PC-9 (cell line): ENCODE measurements around the gene CDK6. TPM values are rescaled to one million over a fixed set of nuclear protein-coding genes. Genes with fewer than 3 reads are reported as not detected.

Experiments
- BruUV-seq: library from RNA; stranded (reverse); fragments of 400-500 nt; replicated peaks from 2 replicates; lab custom pipeline; 2021; lab: Mats Ljungman, UMichigan
- CTCF ChIA-PET: fragments of 300-600 bp; sonication (Branson Sonifier 250); formaldehyde crosslinking; loops from one replicate; lab custom pipeline; 2022; ENCODE audit warnings: antibody characterized with exemption; lab: Charles Lee
- POLR2A ChIA-PET: fragments of 300-600 bp; sonication (Branson Sonifier 250); formaldehyde crosslinking; loops from one replicate; lab custom pipeline; 2022; ENCODE audit warnings: antibody characterized with exemption; ENCODE audit not compliant: unreplicated experiment; lab: Charles Lee
- DNase-seq, 2 experiments: peaks; one replicate each; pipeline versions ENCODE4 v3.0.0 to v3.0.0-alpha.2; 2015 to 2022; ENCODE audit warnings: mixed read lengths in 1 of 2
- H2AFZ ChIP-seq: fragments of 200-600 bp; sonication (generic); 2 replicates; pipeline ENCODE4 v1.8.1; 2017; ENCODE audit warnings: antibody characterized with exemption
- H3F3A ChIP-seq: fragments of 200-600 bp; sonication (generic); 2 replicates; pipeline ENCODE4 v1.8.1; 2017; ENCODE audit warnings: antibody characterized with exemption, mild to moderate bottlenecking, low read depth; ENCODE audit not compliant: insufficient read depth
- H3K27ac ChIP-seq: fragments of 200-600 bp; sonication (generic); 2 replicates; pipeline ENCODE4 v1.6.1; 2016; ENCODE audit warnings: mixed run types
- H3K27me3 ChIP-seq: fragments of 200-600 bp; sonication (generic); 2 replicates; pipeline ENCODE4 v1.6.1; 2016; ENCODE audit warnings: low read depth, mixed run types; ENCODE audit not compliant: insufficient read depth
- H3K36me3 ChIP-seq: fragments of 200-600 bp; sonication (generic); 2 replicates; pipeline ENCODE4 v1.6.1; 2016; ENCODE audit warnings: low read depth, mixed run types
- H3K4me1 ChIP-seq: fragments of 200-600 bp; sonication (generic); replicated peaks from 2 replicates; pipeline ENCODE4 v1.6.1; 2016; ENCODE audit warnings: mixed run types; ENCODE audit not compliant: insufficient read depth
- H3K4me2 ChIP-seq: fragments of 200-600 bp; sonication (generic); 2 replicates; pipeline ENCODE4 v1.6.1; 2017; ENCODE audit warnings: mixed run types
- H3K4me3 ChIP-seq: fragments of 200-600 bp; sonication (generic); 2 replicates; pipeline ENCODE4 v1.6.1; 2016; ENCODE audit warnings: mixed run types
- H3K79me2 ChIP-seq: fragments of 200-600 bp; sonication (generic); 2 replicates; pipeline ENCODE4 v1.6.1; 2017; ENCODE audit warnings: low read depth, mixed run types
- H3K9me2 ChIP-seq: fragments of 200-600 bp; sonication (generic); 2 replicates; pipeline ENCODE4 v1.8.1; 2017; ENCODE audit warnings: mild to moderate bottlenecking; ENCODE audit not compliant: insufficient read depth
- H3K9me3 ChIP-seq: fragments of 200-600 bp; sonication (generic); 2 replicates; pipeline ENCODE4 v1.8.1; 2016; ENCODE audit warnings: low read depth; ENCODE audit not compliant: insufficient read depth
- H4K20me1 ChIP-seq: fragments of 200-600 bp; sonication (generic); 2 replicates; pipeline ENCODE4 v1.8.1; 2017; ENCODE audit not compliant: insufficient read depth
- EZH2 ChIP-seq: fragments of 200-600 bp; sonication (generic); IDR thresholded peaks from 2 replicates; pipeline ENCODE4 v1.8.0; 2017; ENCODE audit warnings: antibody characterized with exemption, low read depth
- intact Hi-C: fragments of 100-400 bp; cut with micrococcal nuclease; formaldehyde crosslinking; loops from one replicate; pipeline ENCODE4 v1.10.0; 2022; ENCODE audit not compliant: unreplicated experiment
- total RNA-seq: library from RNA; stranded (reverse); gene quantifications from 2 replicates; pipeline ENCODE4 v1.2.3, GENCODE V29; 2021
- TF ChIP-seq, protein P1 (sequence below): fragments of 200-600 bp; sonication (generic); conservative IDR thresholded peaks from 2 replicates; pipeline ENCODE4 v1.6.1; 2017; ENCODE audit warnings: mixed run types, antibody characterized with exemption, mild to moderate bottlenecking, moderate library complexity

The CDK6 gene
- total RNA-seq, 1 experiment from 2014 or later: 49.5 TPM

DNA sequence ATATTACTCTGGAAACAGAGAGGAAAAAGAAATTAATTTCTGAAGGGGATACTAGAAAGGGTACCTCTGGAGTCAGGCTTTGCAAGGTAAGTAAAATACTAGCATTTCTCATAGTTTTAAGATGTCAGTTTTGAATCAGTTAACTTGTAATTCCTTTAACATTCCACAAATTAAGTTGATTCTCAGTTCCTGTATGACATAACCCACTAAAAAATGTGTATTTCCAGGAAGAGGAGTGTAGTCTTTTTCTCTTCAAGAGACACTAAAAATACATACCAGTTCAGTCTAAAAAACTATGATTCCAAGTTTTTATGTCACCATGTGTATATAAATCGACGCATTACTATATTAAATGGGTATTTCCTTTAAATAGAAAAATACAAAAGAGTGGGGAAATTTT, 113.2 kb downstream of the CDK6 start:
- TF ChIP-seq EZH2: no peak
- TF ChIP-seq, protein P1, sequence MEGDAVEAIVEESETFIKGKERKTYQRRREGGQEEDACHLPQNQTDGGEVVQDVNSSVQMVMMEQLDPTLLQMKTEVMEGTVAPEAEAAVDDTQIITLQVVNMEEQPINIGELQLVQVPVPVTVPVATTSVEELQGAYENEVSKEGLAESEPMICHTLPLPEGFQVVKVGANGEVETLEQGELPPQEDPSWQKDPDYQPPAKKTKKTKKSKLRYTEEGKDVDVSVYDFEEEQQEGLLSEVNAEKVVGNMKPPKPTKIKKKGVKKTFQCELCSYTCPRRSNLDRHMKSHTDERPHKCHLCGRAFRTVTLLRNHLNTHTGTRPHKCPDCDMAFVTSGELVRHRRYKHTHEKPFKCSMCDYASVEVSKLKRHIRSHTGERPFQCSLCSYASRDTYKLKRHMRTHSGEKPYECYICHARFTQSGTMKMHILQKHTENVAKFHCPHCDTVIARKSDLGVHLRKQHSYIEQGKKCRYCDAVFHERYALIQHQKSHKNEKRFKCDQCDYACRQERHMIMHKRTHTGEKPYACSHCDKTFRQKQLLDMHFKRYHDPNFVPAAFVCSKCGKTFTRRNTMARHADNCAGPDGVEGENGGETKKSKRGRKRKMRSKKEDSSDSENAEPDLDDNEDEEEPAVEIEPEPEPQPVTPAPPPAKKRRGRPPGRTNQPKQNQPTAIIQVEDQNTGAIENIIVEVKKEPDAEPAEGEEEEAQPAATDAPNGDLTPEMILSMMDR: no peak
- Histone ChIP-seq H3K9me2 (no peaks in the 10 kb centered on the region), H3K79me2 (no peaks in the 10 kb centered on the region; the same call in 1 of the 2 replicates), H3K9me3 (no peaks in the 10 kb centered on the region), H3K4me3 (no peak overlapping the region), H3K4me1 (no peaks in the 10 kb centered on the region), H3K4me2 (no peak overlapping the region), H3K36me3 (peaks cover 12% of the 10 kb centered on the region; the same call in 1 of the 2 replicates), H3F3A (no peaks in the 10 kb centered on the region; the same call in 1 of the 2 replicates), H4K20me1 (peaks cover 4% of the 10 kb centered on the region; the same call in 1 of the 2 replicates), H3K27ac (no peak overlapping the region), H3K27me3 (no peaks in the 10 kb centered on the region), H2AFZ (no peak overlapping the region)
- BruUV-seq: no TSS peak
- POLR2A ChIA-PET: no interaction called here
- CTCF ChIA-PET: interaction anchor here (0.6 kb wide), 1 partner anchor 20 kb away, joined by 8 read pairs; no protein-coding TSS in a partner anchor
- intact Hi-C loops: no loop called here
- DNase-seq: no peak

DNA sequence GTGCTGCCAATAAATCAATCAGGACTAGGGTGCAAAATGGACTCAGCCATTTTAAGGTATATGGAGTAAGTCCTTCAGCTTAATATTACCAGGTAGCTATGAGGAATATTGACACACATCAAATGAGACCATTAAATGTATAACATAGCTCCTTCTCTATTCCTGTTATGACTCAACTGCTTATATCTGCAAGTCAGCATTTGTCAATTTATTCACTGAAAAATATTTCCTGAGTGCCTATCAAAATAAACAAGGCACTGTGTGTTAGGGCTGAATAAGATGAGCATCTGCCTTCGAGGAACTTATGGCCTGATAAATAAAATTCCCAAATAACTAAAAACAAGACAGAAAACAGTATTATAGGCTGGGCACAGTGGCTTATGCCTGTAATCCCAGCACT, 113.8 kb downstream of the CDK6 start:
- POLR2A ChIA-PET: no interaction called here
- Histone ChIP-seq H3K9me2 (no peaks in the 10 kb centered on the region), H3K36me3 (peaks cover 12% of the 10 kb centered on the region; the same call in 1 of the 2 replicates), H3K4me1 (no peaks in the 10 kb centered on the region), H2AFZ (no peak overlapping the region), H3K27ac (no peak overlapping the region), H3F3A (no peaks in the 10 kb centered on the region; the same call in 1 of the 2 replicates), H3K4me2 (no peak overlapping the region), H4K20me1 (peaks cover 4% of the 10 kb centered on the region; the same call in 1 of the 2 replicates), H3K79me2 (no peaks in the 10 kb centered on the region; the same call in 1 of the 2 replicates), H3K4me3 (no peak overlapping the region), H3K27me3 (no peaks in the 10 kb centered on the region), H3K9me3 (no peaks in the 10 kb centered on the region)
- intact Hi-C loops: no loop called here
- BruUV-seq: no TSS peak
- CTCF ChIA-PET: interaction anchor here (0.5 to 0.6 kb wide), 2 partner anchors 11 to 706 kb away, joined by 6 to 20 read pairs; no protein-coding TSS in a partner anchor
- no peak for TF ChIP-seq EZH2
- TF ChIP-seq, protein P1: no peak
- DNase-seq: no peak

DNA sequence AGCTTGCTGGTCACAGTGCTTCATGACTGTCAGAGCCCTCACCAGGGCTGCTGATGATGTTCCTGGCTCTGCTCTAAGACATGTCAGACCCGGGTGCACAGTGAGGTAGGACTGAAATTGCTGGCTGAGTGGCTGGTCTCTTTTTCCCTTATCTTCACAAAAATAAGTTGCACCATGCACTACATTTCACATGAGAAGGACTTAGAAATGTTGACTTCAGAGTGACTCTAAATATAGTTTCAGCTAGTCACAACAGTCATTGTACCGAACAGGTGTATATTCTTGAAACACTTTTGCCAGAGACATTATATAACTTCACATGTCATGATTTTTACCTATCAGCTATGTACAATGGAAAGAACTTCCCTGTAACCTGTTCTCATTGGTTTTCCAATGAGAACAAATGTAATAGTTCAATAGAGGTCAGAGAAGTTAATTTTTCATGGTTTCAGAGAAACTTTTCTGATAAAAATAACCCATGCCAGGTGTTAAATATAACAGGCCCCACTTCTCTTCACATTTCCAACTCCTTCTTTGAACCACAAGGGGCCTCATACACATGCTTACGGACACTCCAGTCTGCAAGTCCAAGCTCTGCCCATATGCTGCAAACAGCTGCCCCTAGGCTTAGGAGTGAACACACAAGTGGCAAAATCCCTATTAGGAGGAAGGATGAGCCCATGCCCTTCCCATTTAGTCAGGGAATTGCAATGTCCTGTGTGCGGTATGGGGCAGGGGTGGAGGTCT, 115.6 kb downstream of the CDK6 start:
- Histone ChIP-seq H3K36me3 (peaks cover 12% of the 10 kb centered on the region; the same call in 1 of the 2 replicates), H3K4me1 (no peaks in the 10 kb centered on the region), H3K27me3 (no peaks in the 10 kb centered on the region), H3F3A (no peaks in the 10 kb centered on the region; the same call in 1 of the 2 replicates), H3K27ac (no peak overlapping the region), H4K20me1 (no peaks in the 10 kb centered on the region; the same call in 1 of the 2 replicates), H3K4me3 (no peak overlapping the region), H3K79me2 (no peaks in the 10 kb centered on the region; the same call in 1 of the 2 replicates), H3K4me2 (no peak overlapping the region), H2AFZ (no peak overlapping the region), H3K9me3 (no peaks in the 10 kb centered on the region), H3K9me2 (no peaks in the 10 kb centered on the region)
- POLR2A ChIA-PET: interaction anchor here (0.6 kb wide), 1 partner anchor 23 kb away, joined by 8 read pairs; no protein-coding TSS in a partner anchor
- intact Hi-C loops: no loop called here
- no peak for DNase-seq
- CTCF ChIA-PET: no interaction called here
- no TSS peak for BruUV-seq
- TF ChIP-seq EZH2: no peak
- TF ChIP-seq, protein P1: no peak
